HepG2 (cell line): ENCODE data around the gene GATD1. TPM values are rescaled to one million over a fixed set of nuclear protein-coding genes. Genes with fewer than 3 reads are reported as not detected.

ENCODE experiments used
- HMGXB4 ChIP-seq, 2 experiments: sonication (generic) in 1 of 2; formaldehyde crosslinking in 1 of 2; IDR thresholded peaks; 2 replicates each; pipeline versions ENCODE4 v1.4.0 to v1.6.1; 2018 to 2020; ENCODE audit warnings: missing genetic modification reagents in 2 of 2, borderline replicate concordance in 1 of 2, low read depth in 1 of 2, mild to moderate bottlenecking in 1 of 2, missing biosample characterization in 1 of 2
- HNRNPL ChIP-seq: fragments of 200-400 bp; formaldehyde crosslinking; IDR thresholded peaks from 2 replicates; pipeline ENCODE4 v1.6.1; 2017; ENCODE audit warnings: mild to moderate bottlenecking, low read depth, low read length
- POLR2A ChIP-seq, 2 experiments: IDR thresholded peaks; 2 replicates each; pipeline ENCODE4 v1.6.1; 2011; ENCODE audit warnings: low read depth in 2 of 2, low read length in 2 of 2, mild to moderate bottlenecking in 1 of 2, moderate library complexity in 1 of 2; ENCODE audit not compliant: insufficient read depth in 1 of 2
- TERF1 ChIP-seq: sonication (generic); formaldehyde crosslinking; IDR thresholded peaks from 2 replicates; pipeline ENCODE4 v1.8.0; 2022; ENCODE audit warnings: mild to moderate bottlenecking, missing genetic modification reagents, moderate library complexity
- ZNF232 ChIP-seq: sonication (generic); formaldehyde crosslinking; IDR thresholded peaks from 2 replicates; pipeline ENCODE4 v1.4.0; 2020; ENCODE audit warnings: missing genetic modification reagents, borderline replicate concordance
- ZNF460 ChIP-seq: sonication (generic); formaldehyde crosslinking; IDR thresholded peaks from 2 replicates; pipeline ENCODE4 v1.5.1; 2020; ENCODE audit warnings: missing genetic modification reagents, mild to moderate bottlenecking, borderline replicate concordance
- ZNF530 ChIP-seq: sonication (generic); formaldehyde crosslinking; IDR thresholded peaks from 2 replicates; pipeline ENCODE4 v1.5.0; 2020; ENCODE audit warnings: low read depth, mild to moderate bottlenecking, missing genetic modification reagents
- ZNF598 ChIP-seq: sonication (generic); formaldehyde crosslinking; IDR thresholded peaks from 2 replicates; pipeline ENCODE4 v1.5.1; 2020; ENCODE audit warnings: mild to moderate bottlenecking, missing genetic modification reagents, borderline replicate concordance
- ZNF674 ChIP-seq: sonication (generic); formaldehyde crosslinking; IDR thresholded peaks from 2 replicates; pipeline ENCODE4 v1.5.0; 2020; ENCODE audit warnings: low read depth, mild to moderate bottlenecking, missing genetic modification reagents
- ZNF687 ChIP-seq: sonication (generic); formaldehyde crosslinking; IDR thresholded peaks from 2 replicates; pipeline ENCODE4 v1.5.1; 2020; ENCODE audit warnings: mild to moderate bottlenecking, missing genetic modification reagents, moderate library complexity
- polyA plus RNA-seq, 8 experiments: library from polyadenylated mRNA; depleted of rRNA in 3 of 8; stranded (reverse) in 7 of 8; unstranded in 1 of 8; fragments of >200 nt; fragmentation: Illumina TruSeq in 4 of 8; extraction: Trizol in 4 of 8; gene quantifications; 2 replicates each; pipeline versions ENCODE4 v1.2.1 to v1.2.3, GENCODE V29; 2011 to 2016; ENCODE audit warnings: low read depth in 4 of 8, missing spikeins in 1 of 8, mixed read lengths in 1 of 8; ENCODE audit not compliant: insufficient read depth in 1 of 8
- total RNA-seq, 5 experiments: library from RNA; depleted of rRNA; stranded (reverse); fragments of >200 nt; fragmentation: Illumina TruSeq; extraction: Trizol; gene quantifications; 2 replicates each; pipeline ENCODE4 v1.2.3, GENCODE V29; 2016; ENCODE audit warnings: low read depth in 1 of 5

GATD1 gene
- total and polyA plus RNA-seq, 2 of the 13 experiments (the other 11 are each of a cell fraction or from before 2014, with no cell fraction given): 31.3 to 60.5 TPM

DNA sequence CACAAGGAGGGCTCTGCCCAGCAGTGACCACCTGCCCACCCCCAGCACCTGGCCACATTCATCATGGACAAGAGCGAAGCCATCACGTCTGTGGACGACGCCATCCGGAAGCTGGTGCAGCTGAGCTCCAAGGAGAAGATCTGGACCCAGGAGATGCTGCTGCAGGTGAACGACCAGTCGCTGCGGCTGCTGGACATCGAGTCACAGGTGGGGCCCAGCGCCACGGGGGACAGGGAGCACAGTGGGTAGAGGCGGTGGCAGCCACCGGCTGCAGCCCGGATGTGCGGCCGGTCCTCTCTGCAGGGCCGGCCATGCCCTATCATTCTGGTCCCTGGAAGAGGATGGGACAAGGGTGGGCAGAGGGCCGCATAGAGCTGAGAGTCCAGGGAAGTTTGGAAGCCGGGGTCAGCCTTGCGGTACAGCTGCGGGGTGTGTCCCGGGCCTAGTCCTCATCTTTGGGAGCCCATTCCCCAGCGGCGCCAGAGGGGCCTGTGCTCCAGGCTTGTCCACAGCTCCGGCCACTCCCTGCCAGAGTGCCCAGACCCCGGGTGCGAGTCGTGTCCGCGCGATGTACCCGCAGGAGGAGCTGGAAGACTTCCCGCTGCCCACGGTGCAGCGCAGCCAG is 57.2 kb downstream of the GATD1 start (continued):
- TF ChIP-seq HMGXB4 (CRISPR knock-in tag; IDR thresholded peaks at IDR 0.05; ENCODE audit: borderline replicate concordance in 1 of 2, low read depth in 1 of 2) (no peak), ZNF530 (no peak), POLR2A (IDR thresholded peaks at IDR 0.05; ENCODE audit: insufficient read depth in 1 of 2, low read depth in 2 of 2, low read length in 2 of 2) (peak in 1 of 2 experiments; percentile 28; a peak in 1 of 4 replicates), ZNF460 (no peak), HNRNPL (peak; percentile 50; the same call in 1 of the 2 replicates), ZNF674 (CRISPR knock-in tag) (no peak), ZNF232 (CRISPR knock-in tag) (no peak), ZNF687 (CRISPR knock-in tag) (peak; percentile 5; the same call in 1 of the 2 replicates), TERF1 (CRISPR knock-in tag) (no peak), ZNF598 (CRISPR knock-in tag) (no peak)
